HEK293 (cell line): Measurements from ENCODE around the gene HINFP.

Experiments
- OVOL3 ChIP-seq: fragments of 450-650 bp; formaldehyde crosslinking; IDR thresholded peaks from 2 replicates; pipeline ENCODE4 v1.5.1; 2016; ENCODE audit warnings: missing biosample characterization, missing genetic modification characterization
- YY1 ChIP-seq: fragments of 450-650 bp; formaldehyde crosslinking; IDR thresholded peaks from 2 replicates; pipeline ENCODE4 v1.5.1; 2018; ENCODE audit warnings: missing biosample characterization, missing genetic modification characterization
- ZBTB8A ChIP-seq: fragments of 450-650 bp; formaldehyde crosslinking; IDR thresholded peaks from 2 replicates; pipeline ENCODE4 v1.5.1; 2016; ENCODE audit warnings: missing biosample characterization, missing genetic modification characterization
- ZNF10 ChIP-seq: fragments of 450-650 bp; formaldehyde crosslinking; IDR thresholded peaks from 2 replicates; pipeline ENCODE4 v1.5.1; 2017; ENCODE audit warnings: missing biosample characterization, missing genetic modification characterization
- ZNF133 ChIP-seq: fragments of 450-650 bp; formaldehyde crosslinking; IDR thresholded peaks from 2 replicates; pipeline ENCODE4 v1.5.1; 2016; ENCODE audit warnings: missing biosample characterization, missing genetic modification characterization
- ZNF140 ChIP-seq: fragments of 450-650 bp; formaldehyde crosslinking; IDR thresholded peaks from 2 replicates; pipeline ENCODE4 v1.5.1; 2016; ENCODE audit warnings: missing biosample characterization, missing genetic modification characterization
- ZNF221 ChIP-seq: fragments of 450-650 bp; formaldehyde crosslinking; IDR thresholded peaks from 2 replicates; pipeline ENCODE4 v1.5.1; 2017; ENCODE audit warnings: missing biosample characterization, missing genetic modification characterization, borderline replicate concordance
- ZNF311 ChIP-seq: fragments of 450-650 bp; formaldehyde crosslinking; IDR thresholded peaks from 2 replicates; pipeline ENCODE4 v1.5.1; 2017; ENCODE audit warnings: missing biosample characterization, missing genetic modification characterization, borderline replicate concordance
- ZNF341 ChIP-seq: fragments of 450-650 bp; formaldehyde crosslinking; IDR thresholded peaks from 2 replicates; pipeline ENCODE4; 2016; ENCODE audit warnings: low read depth, missing biosample characterization, missing genetic modification characterization
- ZNF830 ChIP-seq: fragments of 450-650 bp; IDR thresholded peaks from 2 replicates; pipeline ENCODE4 v1.5.0; 2018; ENCODE audit warnings: missing biosample characterization, missing genetic modification characterization, low read depth, mild to moderate bottlenecking, moderate library complexity
- TF ChIP-seq, protein P1 (sequence below): fragments of 450-650 bp; formaldehyde crosslinking; IDR thresholded peaks from 2 replicates; pipeline ENCODE4 v1.5.1; 2016; ENCODE audit warnings: missing biosample characterization, missing genetic modification characterization
- TF ChIP-seq, protein P2 (sequence below): fragments of 450-650 bp; formaldehyde crosslinking; IDR thresholded peaks from 2 replicates; pipeline ENCODE4 v1.5.1; 2016; ENCODE audit warnings: missing biosample characterization, missing genetic modification characterization, low read depth

DNA sequence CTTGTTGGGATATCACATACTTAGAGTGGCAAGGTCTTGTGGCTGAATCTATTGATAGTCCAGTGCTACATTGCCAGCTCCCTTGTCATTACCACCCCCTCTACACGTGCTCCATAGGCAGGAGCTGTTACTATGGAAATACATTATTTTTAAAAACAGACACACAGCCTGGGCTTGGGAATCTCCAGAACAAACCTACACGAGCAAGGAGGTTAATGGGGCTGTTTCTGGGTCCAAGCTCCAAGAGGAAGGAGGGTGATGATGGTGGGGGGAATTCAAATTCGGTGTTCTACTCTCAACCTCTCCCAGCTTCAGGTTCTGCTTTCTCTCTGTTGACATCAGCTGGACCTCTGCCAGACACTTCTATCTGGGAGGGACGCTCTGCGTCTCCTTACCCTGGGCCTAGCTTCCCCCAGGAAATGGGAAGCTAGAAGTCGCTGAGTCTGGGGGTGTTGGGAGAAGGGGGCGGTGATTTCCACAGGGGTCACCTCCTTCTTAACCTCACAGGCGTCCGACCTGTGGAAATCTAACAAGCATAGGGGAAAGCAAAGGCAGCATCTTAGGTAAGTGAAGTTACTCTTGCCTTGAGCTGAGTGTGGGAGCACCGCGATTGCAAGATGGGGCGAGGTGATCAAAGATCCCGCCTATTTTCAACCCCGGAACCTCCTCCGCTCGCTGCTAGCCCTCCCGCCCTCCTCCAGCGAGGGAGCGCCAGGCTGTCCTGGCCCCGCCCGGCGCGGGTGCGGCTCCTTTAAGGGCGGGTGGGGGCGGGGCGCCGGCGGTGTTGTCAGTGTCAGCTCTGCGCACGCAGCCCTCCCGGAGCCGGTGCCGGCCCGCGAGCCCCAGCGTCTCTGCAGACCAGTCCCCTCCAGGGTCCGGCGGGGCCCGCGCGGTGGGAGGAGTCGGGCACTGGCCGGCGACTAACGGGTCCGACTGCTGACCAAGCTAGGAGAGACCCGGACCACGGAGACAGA lies 14.5 kb upstream of the HINFP start, which contains the start of gene C2CD2L:
- TF ChIP-seq, protein P1, sequence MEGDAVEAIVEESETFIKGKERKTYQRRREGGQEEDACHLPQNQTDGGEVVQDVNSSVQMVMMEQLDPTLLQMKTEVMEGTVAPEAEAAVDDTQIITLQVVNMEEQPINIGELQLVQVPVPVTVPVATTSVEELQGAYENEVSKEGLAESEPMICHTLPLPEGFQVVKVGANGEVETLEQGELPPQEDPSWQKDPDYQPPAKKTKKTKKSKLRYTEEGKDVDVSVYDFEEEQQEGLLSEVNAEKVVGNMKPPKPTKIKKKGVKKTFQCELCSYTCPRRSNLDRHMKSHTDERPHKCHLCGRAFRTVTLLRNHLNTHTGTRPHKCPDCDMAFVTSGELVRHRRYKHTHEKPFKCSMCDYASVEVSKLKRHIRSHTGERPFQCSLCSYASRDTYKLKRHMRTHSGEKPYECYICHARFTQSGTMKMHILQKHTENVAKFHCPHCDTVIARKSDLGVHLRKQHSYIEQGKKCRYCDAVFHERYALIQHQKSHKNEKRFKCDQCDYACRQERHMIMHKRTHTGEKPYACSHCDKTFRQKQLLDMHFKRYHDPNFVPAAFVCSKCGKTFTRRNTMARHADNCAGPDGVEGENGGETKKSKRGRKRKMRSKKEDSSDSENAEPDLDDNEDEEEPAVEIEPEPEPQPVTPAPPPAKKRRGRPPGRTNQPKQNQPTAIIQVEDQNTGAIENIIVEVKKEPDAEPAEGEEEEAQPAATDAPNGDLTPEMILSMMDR (tag by site-specific recombination) = no peak
- TF ChIP-seq, protein P2, sequence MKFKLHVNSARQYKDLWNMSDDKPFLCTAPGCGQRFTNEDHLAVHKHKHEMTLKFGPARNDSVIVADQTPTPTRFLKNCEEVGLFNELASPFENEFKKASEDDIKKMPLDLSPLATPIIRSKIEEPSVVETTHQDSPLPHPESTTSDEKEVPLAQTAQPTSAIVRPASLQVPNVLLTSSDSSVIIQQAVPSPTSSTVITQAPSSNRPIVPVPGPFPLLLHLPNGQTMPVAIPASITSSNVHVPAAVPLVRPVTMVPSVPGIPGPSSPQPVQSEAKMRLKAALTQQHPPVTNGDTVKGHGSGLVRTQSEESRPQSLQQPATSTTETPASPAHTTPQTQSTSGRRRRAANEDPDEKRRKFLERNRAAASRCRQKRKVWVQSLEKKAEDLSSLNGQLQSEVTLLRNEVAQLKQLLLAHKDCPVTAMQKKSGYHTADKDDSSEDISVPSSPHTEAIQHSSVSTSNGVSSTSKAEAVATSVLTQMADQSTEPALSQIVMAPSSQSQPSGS (tag by site-specific recombination) = no peak
- TF ChIP-seq OVOL3 (tag by site-specific recombination) (no peak), ZNF830 (tag by site-specific recombination) (no peak), ZBTB8A (no peak), ZNF311 (tag by site-specific recombination) (no peak), ZNF10 (no peak), ZNF341 (tag by site-specific recombination) (peak; percentile 39; the same call in 1 of the 2 replicates), ZNF133 (no peak), YY1 (tag by site-specific recombination) (no peak), ZNF221 (tag by site-specific recombination) (no peak), ZNF140 (tag by site-specific recombination) (no peak)
